ENCODE data around the gene DTD1. TPM values are rescaled to one million over a fixed set of nuclear protein-coding genes. Genes with fewer than 3 reads are reported as not detected.

DTD1 gene
- polyA plus RNA-seq, 1 of the 3 experiments (the other 2 are of a cell fraction) = 81.1 TPM

Small RNAs within 50 kb of the gene (small RNA-seq; reads per million reads assigned to genes)
- 0 reads per million in 7 experiments for gene RN7SL638P
- gene RNU6ATAC34P = 0 reads per million in 7 experiments

Other genes with a start within 250 kb of the DTD1 start
- 3.3 and 4.6 TPM in 2 replicates for gene DZANK1, start 121.0 kb upstream of the DTD1 start, polyA plus RNA-seq (2012; rRNA removed)
- 4.8 and 6.3 TPM in 2 replicates for gene POLR3F, start 120.7 kb upstream of the DTD1 start, polyA plus RNA-seq (2012; rRNA removed)
- gene RBBP9, start 90.8 kb upstream of the DTD1 start, polyA plus RNA-seq (2012; rRNA removed) = 7.5 and 10.1 TPM in 2 replicates
- gene SEC23B, start 80.1 kb upstream of the DTD1 start, polyA plus RNA-seq (2012; rRNA removed) = 55.2 and 68.3 TPM in 2 replicates
- 155 TPM in 2 replicates for gene SMIM26, start 20.6 kb upstream of the DTD1 start, polyA plus RNA-seq (2012; rRNA removed)
- gene SCP2D1, start 225.7 kb downstream of the DTD1 start, polyA plus RNA-seq (2012; rRNA removed) = not detected in 2 replicates